ENCODE data around the gene LIN7A. TPM values are rescaled to one million over a fixed set of nuclear protein-coding genes. Genes with fewer than 3 reads are reported as not detected.

The LIN7A gene
- total and polyA plus RNA-seq, 2 of the 8 experiments (the other 6 are each of a cell fraction or from before 2014, with no cell fraction given), result 5.8 to 22.0 TPM

- no peak overlapping the region for H4K8ac ChIP-seq (ENCODE audit: extremely low read depth, insufficient read depth, low read length)
- DNase-seq (ENCODE audit: low read depth in 1 of 2, low spot score in 2 of 2), result no peak
- TF ChIP-seq CHD7 (IDR thresholded peaks at IDR 0.05; ENCODE audit: insufficient replicate concordance, low read length), result no peak
These were observed 180.9 kb downstream of the LIN7A start for GRCh38 chr12:80756875-80757274.

More at GRCh38 chr12:80756875-80757274, 180.9 kb downstream of the LIN7A start:
- Histone ChIP-seq H3K4me2 (ENCODE audit: insufficient read depth in 1 of 2, low read depth in 2 of 2, low read length in 2 of 2) (no peak overlapping the region), H3K23me2 (ENCODE audit: low read depth, low read length) (no peaks in the 10 kb centered on the region), H3K14ac (ENCODE audit: insufficient read length) (no peak overlapping the region), H2BK120ac (replicated peaks; ENCODE audit: low read depth, low read length) (no peak overlapping the region), H2AK5ac (ENCODE audit: low read depth, low read length) (no peak overlapping the region), H3K9ac (replicated peaks in 1 of 4; ENCODE audit: extremely low read depth in 1 of 4, low read depth in 3 of 4, low read length in 3 of 4) (no peak overlapping the region), H3K4me3 (ENCODE audit: extremely low read depth in 1 of 4, insufficient read depth in 2 of 4, low read depth in 3 of 4, low read length in 4 of 4) (no peak overlapping the region), H3K18ac (ENCODE audit: extremely low read depth, low read length) (no peak overlapping the region), H4K91ac (replicated peaks; ENCODE audit: insufficient read length, low read length) (no peak overlapping the region), H3K27me3 (replicated peaks in 1 of 4; ENCODE audit: control insufficient read depth in 3 of 4, extremely low read depth in 1 of 4, insufficient read depth in 3 of 4, low read length in 3 of 4) (no peaks in the 10 kb centered on the region), H3K4ac (replicated peaks; ENCODE audit: insufficient read length, low read depth, low read length) (no peak overlapping the region), H3K79me2 (ENCODE audit: control insufficient read depth in 1 of 2, insufficient read depth in 2 of 2, low read length in 2 of 2) (no peaks in the 10 kb centered on the region), H3K23ac (ENCODE audit: insufficient read length) (no peak overlapping the region), H4K5ac (ENCODE audit: insufficient read length, low read depth, low read length) (no peak overlapping the region), H2BK12ac (ENCODE audit: low read depth, low read length) (no peak overlapping the region), H2AFZ (ENCODE audit: low read length) (no peak overlapping the region), H4K20me1 (replicated peaks in 1 of 2; ENCODE audit: control insufficient read depth in 1 of 2, insufficient read depth in 2 of 2, low read length in 2 of 2) (peaks cover 0 to 2% of the 10 kb centered on the region in 2 experiments), H3K27ac (ENCODE audit: low read depth, low read length) (no peak overlapping the region), H3K79me1 (ENCODE audit: low read depth, low read length) (no peaks in the 10 kb centered on the region), H2BK15ac (ENCODE audit: low read length) (no peak overlapping the region), H2BK5ac (ENCODE audit: low read depth, low read length) (no peak overlapping the region), H3K9me3 (ENCODE audit: insufficient read depth in 2 of 2, low read depth in 1 of 2, low read length in 1 of 2) (no peaks in the 10 kb centered on the region), H3K56ac (replicated peaks; ENCODE audit: insufficient read length, low read depth, low read length) (no peak overlapping the region), H2BK20ac (ENCODE audit: low read length) (no peak overlapping the region), H3K36me3 (ENCODE audit: control insufficient read depth in 2 of 4, insufficient read depth in 4 of 4, low read length in 3 of 4) (no peaks in the 10 kb centered on the region), H3K4me1 (replicated peaks in 1 of 4; ENCODE audit: control insufficient read depth in 3 of 4, insufficient read depth in 4 of 4, low read length in 3 of 4) (no peaks in the 10 kb centered on the region; a peak in 1 of 7 replicates)
- WGBS, 2 experiments (ENCODE audit: extremely low coverage in 1 of 2, insufficient coverage in 1 of 2, insufficient read length in 1 of 2, insufficient replicate concordance in 2 of 2, low coverage in 1 of 2, low lambda C conversion rate in 2 of 2, missing lambda C conversion rate in 1 of 2), result 85% methylated on average over 1 of the region's 1 CpG; no CpG with 5 or more reads in 1 of the 2 experiments
- ChIA-PET POLR2A (ENCODE audit: partially characterized antibody) (no interaction called here), CTCF (ENCODE audit: partially characterized antibody) (no interaction called here)
- no peak for FAIRE-seq
